Measurements from ENCODE around the gene ZNF70. TPM values are rescaled to one million over a fixed set of nuclear protein-coding genes. Genes with fewer than 3 reads are reported as not detected.
A peak's percentile ranks its signal among the peaks of the same experiment; 100 is the strongest.

The ZNF70 gene
- total and polyA plus RNA-seq, 12 donors, result 1.2 to 4.2 (median 3.6) TPM

GRCh38 chr22:23749841-23750301 lies 1.0 kb downstream of the ZNF70 start:
- Histone ChIP-seq H3K27ac (peak overlapping the region in 2 of 10 donors; percentile 93 to 96), H3K27me3 (no peaks in the 10 kb centered on the region), H3K9me3 (no peaks in the 10 kb centered on the region), H3K4me1 (peaks cover 6 to 21% (median 12%) of the 10 kb centered on the region in 9 donors), H3K36me3 (peaks cover 0 to 6% (median 4%) of the 10 kb centered on the region in 9 donors), H3K4me3 (peak overlapping the region in 9 of 10 donors; percentile 64 to 96 (median 76))
- no peak for DNase-seq
- WGBS, 2 donors, result 48 to 57% methylated on average over 12 of the region's 12 CpGs
- intact Hi-C loops (cut with DNase I), result loop anchor here in 1 of 10 donors (2.0 kb wide), 1 partner anchor 33 kb away; no protein-coding TSS in a partner anchor
- peak in 2 of 8 donors; percentile 11 to 22 for ATAC-seq
- no peak for TF ChIP-seq CTCF (IDR thresholded peaks at IDR 0.05)

GRCh38 chr22:23745791-23746190 lies 5.1 kb downstream of the ZNF70 start:
- Histone ChIP-seq H3K4me1 (peaks cover 7 to 34% (median 22%) of the 10 kb centered on the region in 9 donors), H3K9me3 (peaks cover 0 to 3% (median 0%) of the 10 kb centered on the region in 11 donors), H3K27me3 (no peaks in the 10 kb centered on the region), H3K36me3 (peaks cover 0 to 43% (median 17%) of the 10 kb centered on the region in 9 donors), H3K27ac (no peak overlapping the region), H3K4me3 (no peak overlapping the region)
- DNase-seq (no peak), ATAC-seq (no peak)
- WGBS, 2 donors, result 65 to 66% methylated on average over 6 of the region's 6 CpGs
- intact Hi-C loops (cut with DNase I), result no loop called here
- TF ChIP-seq CTCF (IDR thresholded peaks at IDR 0.05), result no peak

GRCh38 chr22:23744485-23744884 lies 6.4 kb downstream of the ZNF70 start:
- ATAC-seq (no peak), DNase-seq (no peak)
- no peak for TF ChIP-seq CTCF (IDR thresholded peaks at IDR 0.05)
- 98% methylated on average over 14 of the region's 14 CpGs for WGBS, 2 donors
- Histone ChIP-seq H3K36me3 (peaks cover 0 to 43% (median 17%) of the 10 kb centered on the region in 9 donors), H3K4me3 (no peak overlapping the region), H3K9me3 (peaks cover 0 to 3% (median 0%) of the 10 kb centered on the region in 11 donors), H3K27ac (no peak overlapping the region), H3K27me3 (no peaks in the 10 kb centered on the region), H3K4me1 (peaks cover 0 to 22% (median 12%) of the 10 kb centered on the region in 9 donors)
- intact Hi-C loops (cut with DNase I), result no loop called here

- Histone ChIP-seq H3K27me3 (no peaks in the 10 kb centered on the region), H3K9me3 (peaks cover 0 to 3% (median 0%) of the 10 kb centered on the region in 11 donors), H3K36me3 (peaks cover 0 to 43% (median 17%) of the 10 kb centered on the region in 9 donors), H3K4me3 (no peak overlapping the region), H3K27ac (no peak overlapping the region), H3K4me1 (peaks cover 0 to 21% (median 12%) of the 10 kb centered on the region in 9 donors)
- no peak for DNase-seq
- ATAC-seq, result no peak
- 95 to 97% methylated on average over 13 of the region's 13 CpGs for WGBS, 2 donors
- intact Hi-C loops (cut with DNase I), result no loop called here
- no peak for TF ChIP-seq CTCF (IDR thresholded peaks at IDR 0.05)
Observed at GRCh38 chr22:23744001-23744400, 6.9 kb downstream of the ZNF70 start.

Data from heart right ventricle (tissue), 16 donors.